Left kidney (tissue), 1 donor: ENCODE measurements around the gene TUNAR. TPM values are rescaled to one million over a fixed set of nuclear protein-coding genes. Genes with fewer than 3 reads are reported as not detected.

ENCODE experiments used
- polyA plus RNA-seq: library from polyadenylated mRNA; unstranded; fragments of 120-200 nt; gene quantifications from one replicate; pipeline ENCODE4 v1.2.1, GENCODE V29; 2013; ENCODE audit not compliant: insufficient read length

The TUNAR gene
- polyA plus RNA-seq, 1 donor = 0.78 TPM

Other genes starting within 250 kb of the TUNAR start
- gene TCL1B, start 190.4 kb upstream of the TUNAR start, polyA plus RNA-seq = 0.60 TPM
- 0.68 TPM for gene TCL1A, start 162.7 kb upstream of the TUNAR start, polyA plus RNA-seq
- gene C14orf132, start 162.5 kb downstream of the TUNAR start, polyA plus RNA-seq = 30.2 TPM